GM21825 (cell line): ENCODE measurements around the gene NUP42.
"Not testable (repeated sequence)": the region's sequence is repeated elsewhere in the genome, so short reads cannot be mapped to it uniquely, and the experiment has no call there.

ENCODE experiments used
- ATAC-seq: cut with Tn5 transposase; IDR thresholded peaks from one replicate; pipeline ENCODE4 v1.9.1; 2021; ENCODE audit warnings: mild to moderate bottlenecking, moderate library complexity; ENCODE audit not compliant: unreplicated experiment

NUP42 gene

GRCh38 chr7:23200331-23200730 is 18.5 kb downstream of the NUP42 start:
- ATAC-seq: no peak

- ATAC-seq: no peak
Observed at GRCh38 chr7:23204241-23204640, 22.4 kb downstream of the NUP42 start.

- no peak for ATAC-seq
Observed at GRCh38 chr7:23205577-23205908, 23.7 kb downstream of the NUP42 start.

GRCh38 chr7:23205909-23206767 is 24.3 kb downstream of the NUP42 start:
- ATAC-seq: no peak

GRCh38 chr7:23207021-23207420 is 25.2 kb downstream of the NUP42 start:
- no peak for ATAC-seq

- no peak for ATAC-seq
Observed at GRCh38 chr7:23207884-23208283, 26.0 kb downstream of the NUP42 start.

GRCh38 chr7:23208316-23208715 is 26.5 kb downstream of the NUP42 start:
- ATAC-seq: no peak

- no peak for ATAC-seq
Observed at GRCh38 chr7:23210506-23210905, 28.7 kb downstream of the NUP42 start.

GRCh38 chr7:23211589-23211988 is 29.7 kb downstream of the NUP42 start:
- no peak for ATAC-seq

- ATAC-seq: no peak
Observed at GRCh38 chr7:23212395-23212794, 30.5 kb downstream of the NUP42 start.

- no peak for ATAC-seq
Observed at GRCh38 chr7:23212841-23213240, 31.0 kb downstream of the NUP42 start.

GRCh38 chr7:23213755-23214154 is 31.9 kb downstream of the NUP42 start:
- no peak for ATAC-seq

GRCh38 chr7:23214423-23214822 is 32.6 kb downstream of the NUP42 start:
- ATAC-seq: no peak

GRCh38 chr7:23214938-23215337 is 33.1 kb downstream of the NUP42 start:
- ATAC-seq: no peak

GRCh38 chr7:23216021-23216420 is 34.2 kb downstream of the NUP42 start:
- ATAC-seq: no peak

- ATAC-seq: no peak
Observed at GRCh38 chr7:23218196-23218595, 36.3 kb downstream of the NUP42 start.

- ATAC-seq: no peak
Observed at GRCh38 chr7:23220690-23221305, 39.0 kb downstream of the NUP42 start.

- no peak for ATAC-seq
Observed at GRCh38 chr7:23222439-23223030, 40.7 kb downstream of the NUP42 start.

GRCh38 chr7:23224364-23224763 is 42.5 kb downstream of the NUP42 start:
- ATAC-seq: not testable (repeated sequence)

- no peak for ATAC-seq
Observed at GRCh38 chr7:23226844-23227450, 45.1 kb downstream of the NUP42 start.

GRCh38 chr7:23228412-23228811 is 46.6 kb downstream of the NUP42 start:
- ATAC-seq: no peak

GRCh38 chr7:23230641-23231101 is 48.8 kb downstream of the NUP42 start:
- no peak for ATAC-seq
